PC-9 (cell line): Measurements from ENCODE around the gene LIMCH1. TPM values are rescaled to one million over a fixed set of nuclear protein-coding genes. Genes with fewer than 3 reads are reported as not detected.
A peak's percentile ranks its signal among the peaks of the same experiment; 100 is the strongest.

ENCODE experiments used
- BruUV-seq: library from RNA; stranded (reverse); fragments of 400-500 nt; replicated peaks from 2 replicates; lab custom pipeline; 2021; lab: Mats Ljungman, UMichigan
- CTCF ChIA-PET: fragments of 300-600 bp; sonication (Branson Sonifier 250); formaldehyde crosslinking; loops from one replicate; lab custom pipeline; 2022; ENCODE audit warnings: antibody characterized with exemption; lab: Charles Lee
- POLR2A ChIA-PET: fragments of 300-600 bp; sonication (Branson Sonifier 250); formaldehyde crosslinking; loops from one replicate; lab custom pipeline; 2022; ENCODE audit warnings: antibody characterized with exemption; ENCODE audit not compliant: unreplicated experiment; lab: Charles Lee
- DNase-seq, 2 experiments: peaks; one replicate each; pipeline versions ENCODE4 v3.0.0 to v3.0.0-alpha.2; 2015 to 2022; ENCODE audit warnings: mixed read lengths in 1 of 2
- H2AFZ ChIP-seq: fragments of 200-600 bp; sonication (generic); 2 replicates; pipeline ENCODE4 v1.8.1; 2017; ENCODE audit warnings: antibody characterized with exemption
- H3F3A ChIP-seq: fragments of 200-600 bp; sonication (generic); 2 replicates; pipeline ENCODE4 v1.8.1; 2017; ENCODE audit warnings: antibody characterized with exemption, mild to moderate bottlenecking, low read depth; ENCODE audit not compliant: insufficient read depth
- H3K27ac ChIP-seq: fragments of 200-600 bp; sonication (generic); 2 replicates; pipeline ENCODE4 v1.6.1; 2016; ENCODE audit warnings: mixed run types
- H3K27me3 ChIP-seq: fragments of 200-600 bp; sonication (generic); 2 replicates; pipeline ENCODE4 v1.6.1; 2016; ENCODE audit warnings: low read depth, mixed run types; ENCODE audit not compliant: insufficient read depth
- H3K36me3 ChIP-seq: fragments of 200-600 bp; sonication (generic); 2 replicates; pipeline ENCODE4 v1.6.1; 2016; ENCODE audit warnings: low read depth, mixed run types
- H3K4me1 ChIP-seq: fragments of 200-600 bp; sonication (generic); replicated peaks from 2 replicates; pipeline ENCODE4 v1.6.1; 2016; ENCODE audit warnings: mixed run types; ENCODE audit not compliant: insufficient read depth
- H3K4me2 ChIP-seq: fragments of 200-600 bp; sonication (generic); 2 replicates; pipeline ENCODE4 v1.6.1; 2017; ENCODE audit warnings: mixed run types
- H3K4me3 ChIP-seq: fragments of 200-600 bp; sonication (generic); 2 replicates; pipeline ENCODE4 v1.6.1; 2016; ENCODE audit warnings: mixed run types
- H3K79me2 ChIP-seq: fragments of 200-600 bp; sonication (generic); 2 replicates; pipeline ENCODE4 v1.6.1; 2017; ENCODE audit warnings: low read depth, mixed run types
- H3K9me2 ChIP-seq: fragments of 200-600 bp; sonication (generic); 2 replicates; pipeline ENCODE4 v1.8.1; 2017; ENCODE audit warnings: mild to moderate bottlenecking; ENCODE audit not compliant: insufficient read depth
- H3K9me3 ChIP-seq: fragments of 200-600 bp; sonication (generic); 2 replicates; pipeline ENCODE4 v1.8.1; 2016; ENCODE audit warnings: low read depth; ENCODE audit not compliant: insufficient read depth
- H4K20me1 ChIP-seq: fragments of 200-600 bp; sonication (generic); 2 replicates; pipeline ENCODE4 v1.8.1; 2017; ENCODE audit not compliant: insufficient read depth
- EZH2 ChIP-seq: fragments of 200-600 bp; sonication (generic); IDR thresholded peaks from 2 replicates; pipeline ENCODE4 v1.8.0; 2017; ENCODE audit warnings: antibody characterized with exemption, low read depth
- intact Hi-C: fragments of 100-400 bp; cut with micrococcal nuclease; formaldehyde crosslinking; loops from one replicate; pipeline ENCODE4 v1.10.0; 2022; ENCODE audit not compliant: unreplicated experiment
- total RNA-seq: library from RNA; stranded (reverse); gene quantifications from 2 replicates; pipeline ENCODE4 v1.2.3, GENCODE V29; 2021
- TF ChIP-seq, protein P1 (sequence below): fragments of 200-600 bp; sonication (generic); conservative IDR thresholded peaks from 2 replicates; pipeline ENCODE4 v1.6.1; 2017; ENCODE audit warnings: mixed run types, antibody characterized with exemption, mild to moderate bottlenecking, moderate library complexity

Gene LIMCH1
- total RNA-seq, 1 experiment from 2014 or later: 339 TPM

DNA sequence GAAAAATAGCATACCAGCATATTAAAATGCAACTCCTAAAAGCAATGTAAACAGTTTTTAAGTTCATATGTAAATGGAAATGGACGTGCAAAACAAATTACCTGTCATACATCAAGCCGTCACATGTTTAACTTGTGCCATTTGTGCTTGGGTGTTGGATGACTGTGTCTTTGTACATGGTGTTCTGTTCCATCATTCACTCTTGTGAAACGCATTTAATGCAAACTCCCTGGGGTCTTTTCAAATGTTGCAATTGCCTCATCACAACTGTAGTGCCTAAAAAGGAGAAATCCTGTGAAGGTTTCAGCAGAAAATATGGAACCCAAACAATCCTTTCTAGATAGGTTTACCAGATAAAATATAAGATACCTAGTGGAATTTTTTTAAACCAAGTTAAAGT is 158.2 kb downstream of the LIMCH1 start:
- no peaks in the 10 kb centered on the region for H3K9me3 ChIP-seq
- no peaks in the 10 kb centered on the region for H3K27me3 ChIP-seq
- H3K4me2 ChIP-seq: no peak overlapping the region
- no peak for DNase-seq
- no peaks in the 10 kb centered on the region for H3K9me2 ChIP-seq
- ChIA-PET CTCF (no interaction called here), POLR2A (no interaction called here)
- no peak overlapping the region for H3K27ac ChIP-seq
- no peak overlapping the region for H3K4me3 ChIP-seq
- H4K20me1 ChIP-seq: no peaks in the 10 kb centered on the region; the same call in 1 of the 2 replicates
- no TSS peak for BruUV-seq
- peaks cover 18% of the 10 kb centered on the region; the same call in 1 of the 2 replicates for H3F3A ChIP-seq
- no peaks in the 10 kb centered on the region for H3K4me1 ChIP-seq
- peaks cover 22% of the 10 kb centered on the region; the same call in 1 of the 2 replicates for H3K36me3 ChIP-seq
- H2AFZ ChIP-seq: no peak overlapping the region
- intact Hi-C loops: no loop called here
- no peak for TF ChIP-seq EZH2
- TF ChIP-seq, protein P1, sequence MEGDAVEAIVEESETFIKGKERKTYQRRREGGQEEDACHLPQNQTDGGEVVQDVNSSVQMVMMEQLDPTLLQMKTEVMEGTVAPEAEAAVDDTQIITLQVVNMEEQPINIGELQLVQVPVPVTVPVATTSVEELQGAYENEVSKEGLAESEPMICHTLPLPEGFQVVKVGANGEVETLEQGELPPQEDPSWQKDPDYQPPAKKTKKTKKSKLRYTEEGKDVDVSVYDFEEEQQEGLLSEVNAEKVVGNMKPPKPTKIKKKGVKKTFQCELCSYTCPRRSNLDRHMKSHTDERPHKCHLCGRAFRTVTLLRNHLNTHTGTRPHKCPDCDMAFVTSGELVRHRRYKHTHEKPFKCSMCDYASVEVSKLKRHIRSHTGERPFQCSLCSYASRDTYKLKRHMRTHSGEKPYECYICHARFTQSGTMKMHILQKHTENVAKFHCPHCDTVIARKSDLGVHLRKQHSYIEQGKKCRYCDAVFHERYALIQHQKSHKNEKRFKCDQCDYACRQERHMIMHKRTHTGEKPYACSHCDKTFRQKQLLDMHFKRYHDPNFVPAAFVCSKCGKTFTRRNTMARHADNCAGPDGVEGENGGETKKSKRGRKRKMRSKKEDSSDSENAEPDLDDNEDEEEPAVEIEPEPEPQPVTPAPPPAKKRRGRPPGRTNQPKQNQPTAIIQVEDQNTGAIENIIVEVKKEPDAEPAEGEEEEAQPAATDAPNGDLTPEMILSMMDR: no peak
- no peaks in the 10 kb centered on the region for H3K79me2 ChIP-seq

DNA sequence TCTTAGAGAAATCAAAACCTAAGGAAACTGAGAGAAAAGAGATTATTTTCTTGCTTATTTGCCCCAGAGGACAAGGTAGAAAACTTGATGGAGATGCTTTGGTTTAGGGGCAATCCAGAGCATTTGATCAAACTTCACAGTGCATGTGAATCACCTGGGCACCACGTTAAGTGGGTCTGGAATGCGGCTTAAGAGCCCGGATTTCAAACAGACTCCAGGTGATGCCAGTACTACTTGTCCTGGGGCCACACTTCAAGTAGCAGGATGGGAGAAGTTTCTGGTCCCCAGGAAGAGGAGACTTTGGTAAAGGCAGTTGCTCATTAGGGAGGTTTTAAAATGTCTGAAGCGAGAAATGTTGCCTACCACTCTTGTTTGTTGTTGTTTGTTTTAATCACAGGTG is 158.8 kb downstream of the LIMCH1 start:
- POLR2A ChIA-PET: no interaction called here

DNA sequence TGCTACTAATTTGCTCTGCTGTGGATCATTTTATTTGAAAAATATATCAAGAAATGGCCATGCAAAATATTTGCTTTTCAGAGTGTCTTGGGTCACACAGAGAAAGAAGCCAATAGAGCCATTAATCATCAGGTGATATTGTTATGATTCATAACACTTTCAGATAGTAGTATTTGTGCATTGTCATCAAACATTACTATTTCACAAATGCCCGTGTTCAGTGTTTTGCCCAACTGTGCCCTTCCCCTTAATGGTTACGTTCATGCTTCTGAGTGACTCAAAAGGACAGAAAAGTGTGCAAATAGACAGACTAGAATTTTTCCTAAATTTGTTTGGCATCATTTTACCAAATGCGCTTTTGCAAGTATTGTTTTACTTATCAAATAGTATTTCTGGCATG is 164.0 kb downstream of the LIMCH1 start:
- DNase-seq: peak in 1 of 2 experiments; percentile 40

More for the DNA sequence above, 158.8 kb downstream of the LIMCH1 start:
- no peaks in the 10 kb centered on the region; the same call in 1 of the 2 replicates for H4K20me1 ChIP-seq
- H3K79me2 ChIP-seq: no peaks in the 10 kb centered on the region
- H3K36me3 ChIP-seq: peaks cover 22% of the 10 kb centered on the region; the same call in 1 of the 2 replicates
- TF ChIP-seq EZH2: no peak
- TF ChIP-seq, protein P1: no peak
- no peaks in the 10 kb centered on the region for H3K9me3 ChIP-seq
- no peaks in the 10 kb centered on the region for H3K27me3 ChIP-seq
- H3K4me1 ChIP-seq: no peaks in the 10 kb centered on the region
- no peaks in the 10 kb centered on the region for H3K9me2 ChIP-seq
- H3K4me3 ChIP-seq: no peak overlapping the region
- no peak overlapping the region for H3K4me2 ChIP-seq
- intact Hi-C loops: no loop called here
- no peak overlapping the region for H3K27ac ChIP-seq
- H3F3A ChIP-seq: peaks cover 21% of the 10 kb centered on the region; the same call in 1 of the 2 replicates
- no peak for DNase-seq
- no TSS peak for BruUV-seq
- no peak overlapping the region for H2AFZ ChIP-seq
- CTCF ChIA-PET: no interaction called here

More for the DNA sequence above, 164.0 kb downstream of the LIMCH1 start:
- TF ChIP-seq, protein P1: no peak
- TF ChIP-seq EZH2: no peak
- POLR2A ChIA-PET: interaction anchor here (0.6 kb wide), 1 partner anchor 723 kb away, joined by 3 read pairs; no protein-coding TSS in a partner anchor
- H4K20me1 ChIP-seq: no peaks in the 10 kb centered on the region
- H3K9me3 ChIP-seq: no peaks in the 10 kb centered on the region
- peaks cover 3% of the 10 kb centered on the region; the same call in 1 of the 2 replicates for H3F3A ChIP-seq
- H3K36me3 ChIP-seq: 0 out of 2 replicates have a peak, but pooled peaks cover 7% of the 10 kb centered on the region
- H3K27ac ChIP-seq: no peak overlapping the region
- no peak overlapping the region for H2AFZ ChIP-seq
- no peak overlapping the region for H3K4me3 ChIP-seq
- no peaks in the 10 kb centered on the region for H3K27me3 ChIP-seq
- H3K4me1 ChIP-seq: no peaks in the 10 kb centered on the region
- no peaks in the 10 kb centered on the region; the same call in 1 of the 2 replicates for H3K9me2 ChIP-seq
- BruUV-seq: no TSS peak
- H3K79me2 ChIP-seq: no peaks in the 10 kb centered on the region
- CTCF ChIA-PET: no interaction called here
- no peak overlapping the region for H3K4me2 ChIP-seq
- intact Hi-C loops: no loop called here
